H1 (cell line): ENCODE results near the gene SSTR3. TPM values are rescaled to one million over a fixed set of nuclear protein-coding genes. Genes with fewer than 3 reads are reported as not detected.

ENCODE experiments used
- ASH2L ChIP-seq: fragments of 200-600, 300-600 bp; sonication (generic); IDR thresholded peaks from one replicate; pipeline ENCODE4 v1.7.1; 2017; ENCODE audit warnings: low read length
- CBX8 ChIP-seq: fragments of 300-800, 300-1000 bp; sonication (generic); IDR thresholded peaks from 2 replicates; pipeline ENCODE4 v1.7.1; 2016; ENCODE audit warnings: low read depth, low read length, borderline replicate concordance
- CEBPB ChIP-seq: IDR thresholded peaks from 2 replicates; pipeline ENCODE4 v1.6.1; 2012; ENCODE audit warnings: low read depth, low read length
- CHD7 ChIP-seq: fragments of 300-600 bp; sonication (generic); IDR thresholded peaks from 2 replicates; pipeline ENCODE4 v1.7.1; 2012; ENCODE audit warnings: low read length, moderate library complexity, mild to moderate bottlenecking, inconsistent platforms; ENCODE audit not compliant: insufficient replicate concordance
- CTBP2 ChIP-seq: IDR thresholded peaks from 2 replicates; pipeline ENCODE4 v1.7.0; 2011; ENCODE audit warnings: borderline replicate concordance, mild to moderate bottlenecking, moderate library complexity, mixed read lengths, low read length; ENCODE audit not compliant: insufficient read depth, insufficient read length
- CTCF ChIP-seq, 3 experiments: IDR thresholded peaks; 1 replicate in 2 of 3; 2 replicates in 1 of 3; pipeline versions ENCODE4 v1.5.1 to v1.6.1; 2011; ENCODE audit warnings: low read length in 3 of 3, mild to moderate bottlenecking in 3 of 3, inconsistent platforms in 2 of 3, low read depth in 1 of 3, moderate library complexity in 1 of 3; ENCODE audit not compliant: insufficient read depth in 1 of 3; ENCODE audit errors: control extremely low read depth in 1 of 3
- SIX5 ChIP-seq: IDR thresholded peaks from 2 replicates; pipeline ENCODE4 v1.6.1; 2011; ENCODE audit warnings: mild to moderate bottlenecking, low read depth, low read length
- SP4 ChIP-seq: IDR thresholded peaks from 2 replicates; pipeline ENCODE4 v1.6.1; 2012; ENCODE audit warnings: low read length, inconsistent platforms
- SRF ChIP-seq: IDR thresholded peaks from 2 replicates; pipeline ENCODE4 v1.6.1; 2011; ENCODE audit warnings: mild to moderate bottlenecking, low read depth, low read length, moderate library complexity
- YY1 ChIP-seq: IDR thresholded peaks from 2 replicates; pipeline ENCODE4 v1.6.1; 2011; ENCODE audit warnings: low read depth, mild to moderate bottlenecking, low read length
- polyA plus RNA-seq, 7 experiments: library from polyadenylated mRNA; depleted of rRNA in 3 of 7; stranded (reverse) in 5 of 7; unstranded in 2 of 7; fragments of >200 nt in 5 of 7; fragments of 200-250 nt in 2 of 7; gene quantifications; 1 replicate in 5 of 7; 2 replicates in 1 of 7; 4 replicates in 1 of 7; pipeline versions ENCODE4 v1.2.1 to v1.2.3, GENCODE V29; 2011 to 2013; ENCODE audit warnings: missing spikeins in 2 of 7, mixed read lengths in 2 of 7
- total RNA-seq: library from RNA; stranded (reverse); fragmentation: NEBNext Ultra II Directional; extraction: Animal tissue kit (Norgen Biotek cat#: 25700); gene quantifications from 2 replicates; pipeline ENCODE4 v1.2.1, GENCODE V29; 2021

The SSTR3 gene
- total and polyA plus RNA-seq, 2 of the 8 experiments (the other 6 are each of a cell fraction or from before 2014, with no cell fraction given) = 0.22 to 0.77 TPM

- TF ChIP-seq CHD7 = no peak
- TF ChIP-seq YY1 = no peak
- no peak for TF ChIP-seq CEBPB
- no peak for TF ChIP-seq CBX8
- TF ChIP-seq CTCF (IDR thresholded peaks at IDR 0.05; ENCODE audit: control extremely low read depth in 1 of 3, insufficient read depth in 1 of 3, low read depth in 1 of 3, low read length in 3 of 3) = peak; percentile 46 to 70 (median 69)
- TF ChIP-seq SRF = no peak
- no peak for TF ChIP-seq CTBP2
- TF ChIP-seq SP4 = no peak
- no peak for TF ChIP-seq SIX5
- TF ChIP-seq ASH2L = peak; percentile 36
Measured at GRCh38 chr22:37259540-37260029, 47.3 kb upstream of the SSTR3 start (continued).
